K562 (cell line): ENCODE measurements around the gene TFEB. TPM values are rescaled to one million over a fixed set of nuclear protein-coding genes. Genes with fewer than 3 reads are reported as not detected.

Experiments used
- ATAC-seq: fragments of 200-7000 bp; cut with Tn5 transposase; 3 replicates; pipeline ENCODE4 v1.9.1; 2020; ENCODE audit warnings: moderate library complexity
- BruUV-seq: library from RNA; stranded (reverse); fragments of 400-500 nt; replicated peaks from 2 replicates; lab custom pipeline; 2021; lab: Mats Ljungman, UMichigan
- CTCF ChIA-PET: fragments of 300-600 bp; formaldehyde crosslinking; extraction: SDS; loops from one replicate; lab custom pipeline; 2021; ENCODE audit warnings: low intra/inter-chr PET ratio; lab: Yijun Ruan, JAX
- POLR2A ChIA-PET: fragments of 300-600, 350-650 bp; sonication (Branson Sonifier 250); formaldehyde crosslinking; extraction: SDS; loops from one replicate; lab custom pipeline; 2021; ENCODE audit warnings: antibody characterized with exemption, inconsistent platforms; lab: Yijun Ruan, JAX
- DNase-seq, 4 experiments: peaks; one replicate each; pipeline versions ENCODE4 v3.0.0 to v3.0.0-alpha.2; 2011 to 2018; ENCODE audit warnings: low spot score in 3 of 4, mixed read lengths in 3 of 4; ENCODE audit errors: extremely low read depth in 1 of 4
- FAIRE-seq: peaks from 2 replicates; lab custom pipeline; 2011; peaks lifted over from hg19 to GRCh38; lab: Jason Lieb, UNC
- H2AFZ ChIP-seq: 2 replicates; pipeline ENCODE4 v1.6.0; 2011; ENCODE audit warnings: low read depth, low read length, control low read depth, inconsistent platforms
- H3K27ac ChIP-seq: fragments of 200-600 bp; 3 replicates; pipeline ENCODE4 v1.8.0; 2011; ENCODE audit warnings: low read depth, mild to moderate bottlenecking, control low read depth, inconsistent platforms, low read length, moderate library complexity, mixed read lengths; ENCODE audit errors: extremely low read depth
- H3K27me3 ChIP-seq, 2 experiments: fragments of 300-600 bp in 1 of 2; 2 replicates in 1 of 2; 3 replicates in 1 of 2; pipeline versions ENCODE4 v1.6.0 to v1.8.0; 2011; ENCODE audit warnings: inconsistent platforms in 2 of 2, low read length in 2 of 2, mild to moderate bottlenecking in 1 of 2, mixed read lengths in 1 of 2, moderate library complexity in 1 of 2; ENCODE audit not compliant: control insufficient read depth in 2 of 2, insufficient read depth in 2 of 2
- H3K36me3 ChIP-seq: fragments of 300-600 bp; 3 replicates; pipeline ENCODE4 v1.8.0; 2011; ENCODE audit warnings: mild to moderate bottlenecking, low read length, inconsistent platforms; ENCODE audit not compliant: control insufficient read depth, insufficient read depth
- H3K4me1 ChIP-seq, 2 experiments: fragments of 200-600 bp in 1 of 2; replicated peaks in 1 of 2; 2 replicates in 1 of 2; 3 replicates in 1 of 2; pipeline versions ENCODE4 v1.5.1 to v1.8.0; 2011; ENCODE audit warnings: inconsistent platforms in 2 of 2, low read length in 2 of 2, mild to moderate bottlenecking in 1 of 2, mixed read lengths in 1 of 2, moderate library complexity in 1 of 2; ENCODE audit not compliant: control insufficient read depth in 2 of 2, insufficient read depth in 2 of 2
- H3K4me2 ChIP-seq: 2 replicates; pipeline ENCODE4 v1.6.1; 2011; ENCODE audit warnings: low read length, control low read depth, inconsistent platforms, mixed read lengths; ENCODE audit not compliant: insufficient read depth
- H3K4me3 ChIP-seq: fragments of 200-600 bp; sonication (generic), shearing (Covaris generic); 2 replicates; pipeline ENCODE4 v1.5.1; 2016; ENCODE audit warnings: control low read depth, inconsistent platforms
- H3K79me2 ChIP-seq: fragments of 200-600 bp; 3 replicates; pipeline ENCODE4 v1.8.0; 2011; ENCODE audit warnings: low read length, inconsistent platforms; ENCODE audit not compliant: control insufficient read depth, insufficient read depth
- H3K9ac ChIP-seq, 2 experiments: 2 replicates each; pipeline versions ENCODE4 v1.6.0 to v1.6.1; 2011; ENCODE audit warnings: low read depth in 2 of 2, low read length in 2 of 2, control low read depth in 1 of 2, inconsistent platforms in 1 of 2, mild to moderate bottlenecking in 1 of 2, mixed read lengths in 1 of 2; ENCODE audit not compliant: insufficient read depth in 1 of 2
- H3K9me1 ChIP-seq: one replicate; pipeline ENCODE4 v1.6.0; 2011; ENCODE audit warnings: inconsistent platforms, mild to moderate bottlenecking, low read length, moderate library complexity; ENCODE audit not compliant: control insufficient read depth, insufficient read depth
- H3K9me3 ChIP-seq: replicated peaks from 2 replicates; pipeline ENCODE4 v1.5.1; 2011; ENCODE audit warnings: low read depth, low read length, inconsistent platforms; ENCODE audit not compliant: control insufficient read depth, insufficient read depth
- H4K20me1 ChIP-seq: replicated peaks from 2 replicates; pipeline ENCODE4 v1.6.1; 2011; ENCODE audit warnings: low read length, inconsistent platforms, mixed read lengths; ENCODE audit not compliant: control insufficient read depth, insufficient read depth
- HDAC1 ChIP-seq, 2 experiments: fragments of 450-650 bp; IDR thresholded peaks; 2 replicates each; pipeline ENCODE4 v1.6.1; 2016 to 2017; ENCODE audit warnings: inconsistent platforms in 1 of 2, mild to moderate bottlenecking in 1 of 2, moderate library complexity in 1 of 2
- HDAC2 ChIP-seq: fragments of 450-650 bp; IDR thresholded peaks from 2 replicates; pipeline ENCODE4 v1.6.1; 2016; ENCODE audit warnings: mild to moderate bottlenecking
- TEAD4 ChIP-seq, 2 experiments: sonication (generic) in 1 of 2; formaldehyde crosslinking in 1 of 2; IDR thresholded peaks; 2 replicates each; pipeline versions ENCODE4 v1.6.1 to v1.8.0; 2012 to 2022; ENCODE audit warnings: borderline replicate concordance in 1 of 2, inconsistent platforms in 1 of 2, low read length in 1 of 2, mild to moderate bottlenecking in 1 of 2, missing genetic modification reagents in 1 of 2
- ZFP36 ChIP-seq: fragments of 150-350 bp; IDR thresholded peaks from 2 replicates; pipeline ENCODE4 v1.6.1; 2018; ENCODE audit warnings: low read length, low read depth; ENCODE audit not compliant: partially characterized antibody
- ZFX ChIP-seq: sonication (generic); formaldehyde crosslinking; IDR thresholded peaks from 2 replicates; pipeline ENCODE4 v1.8.0; 2022; ENCODE audit warnings: mild to moderate bottlenecking, missing genetic modification reagents, moderate library complexity
- ZNF764 ChIP-seq: fragments of 250-450 bp; sonication (Bioruptor Pico); IDR thresholded peaks from 2 replicates; pipeline ENCODE4 v1.4.0; 2020; ENCODE audit warnings: low read depth, mild to moderate bottlenecking, moderate library complexity
- WGBS: fragments of 100-300 bp; shearing (Covaris generic); methylation state at CpG from one replicate; pipeline ENCODE4 v1.1.6; 2016; ENCODE audit warnings: low coverage, mixed read lengths; ENCODE audit not compliant: insufficient coverage; ENCODE audit errors: missing lambda C conversion rate; 5-methylcytosine and 5-hydroxymethylcytosine counted together
- in situ Hi-C: fragments of 300-500 bp; cut with MboI; formaldehyde crosslinking; loops from 4 replicates; pipeline ENCODE4 v1.15.0; 2018; ENCODE audit warnings: inconsistent platforms, mixed read lengths
- intact Hi-C: fragments of 100-400 bp; cut with micrococcal nuclease; formaldehyde crosslinking; loops from 2 replicates; pipeline ENCODE4 v1.14.2; 2022
- polyA plus RNA-seq, 8 experiments: library from polyadenylated mRNA; depleted of rRNA in 4 of 8; stranded (reverse) in 5 of 8; unstranded in 3 of 8; fragments of >200 nt; fragmentation: Nextera tagmentation in 2 of 8; fragmentation: Illumina TruSeq in 1 of 8; extraction: Ambion mirVana in 2 of 8; extraction: Trizol in 1 of 8; gene quantifications; 2 replicates each; pipeline versions ENCODE4 v1.2.1 to v1.2.3, GENCODE V29; 2011 to 2014; ENCODE audit warnings: inconsistent platforms in 1 of 8, missing spikeins in 1 of 8
- total RNA-seq, 7 experiments: library from RNA; depleted of rRNA in 6 of 7; stranded (reverse); fragments of >200 nt in 6 of 7; fragmentation: Illumina TruSeq in 2 of 7; extraction: Trizol in 2 of 7; gene quantifications; 2 replicates each; pipeline versions ENCODE4 v1.2.1 to v1.2.3, GENCODE V29; 2011 to 2021; ENCODE audit warnings: low replicate concordance in 1 of 7
- TF ChIP-seq, protein P1 (sequence below): fragments of 250-450 bp; sonication (Bioruptor Pico); IDR thresholded peaks from 2 replicates; pipeline ENCODE4 v1.9.0; 2021; ENCODE audit warnings: mild to moderate bottlenecking, inconsistent platforms
- TF ChIP-seq, protein P2 (sequence below): sonication (generic); formaldehyde crosslinking; IDR thresholded peaks from 2 replicates; pipeline ENCODE4 v1.8.1; 2023; ENCODE audit warnings: mild to moderate bottlenecking, missing genetic modification reagents

Gene TFEB
- total and polyA plus RNA-seq, 9 of the 15 experiments (the other 6 are each of a cell fraction or from before 2014, with no cell fraction given): 0.04 to 4.7 (median 2.0) TPM

DNA sequence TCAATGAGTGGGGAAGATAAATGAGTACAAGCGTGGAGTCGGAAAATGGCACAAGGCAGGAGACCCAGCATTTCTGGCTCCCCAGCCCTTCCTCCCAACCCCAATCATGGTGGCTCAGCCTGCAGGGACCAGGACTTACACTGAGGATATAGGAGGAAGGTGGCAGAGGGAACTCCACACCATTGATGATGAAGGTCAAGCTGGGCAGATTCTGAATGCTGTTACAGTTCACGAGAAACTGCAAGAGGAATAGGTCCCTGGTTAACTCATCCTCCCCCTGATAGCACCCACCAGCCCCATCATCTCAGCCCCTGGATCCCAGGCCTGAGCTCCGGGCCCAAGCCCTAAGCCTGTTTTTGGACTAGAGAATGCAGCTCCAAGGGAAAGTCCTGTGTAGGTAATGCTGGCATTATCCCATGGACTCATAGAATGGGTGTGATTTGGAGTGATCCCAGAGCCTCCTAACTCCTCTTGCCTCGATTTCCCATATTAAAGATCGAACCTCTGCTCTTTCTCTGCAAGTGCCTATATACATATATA, 2.3 kb upstream of the TFEB start:
- Histone ChIP-seq H3K27me3 (peaks cover 20 to 43% of the 10 kb centered on the region in 2 experiments; a peak in 4 of 5 replicates), H2AFZ (no peak overlapping the region), H3K36me3 (no peaks in the 10 kb centered on the region)
- in situ Hi-C loops: loop anchor here (5.0 kb wide), 1 partner anchor 35 kb away; no protein-coding TSS in a partner anchor
- FAIRE-seq: no peak
- no peak for TF ChIP-seq ZFX
- TF ChIP-seq, all 486 proteins: peak for 0
- no peak overlapping the region for H3K27ac ChIP-seq
- H3K4me2 ChIP-seq: no peak overlapping the region
- H4K20me1 ChIP-seq: no peaks in the 10 kb centered on the region; the same call in none of the 2 replicates
- no peak for DNase-seq
- H3K9ac ChIP-seq: no peak overlapping the region
- WGBS: 13% methylated on average over 6 of the region's 6 CpGs
- peaks cover 5 to 34% of the 10 kb centered on the region in 2 experiments for H3K4me1 ChIP-seq
- CTCF ChIA-PET: no interaction called here
- no peak for ATAC-seq
- H3K9me3 ChIP-seq: no peaks in the 10 kb centered on the region
- H3K79me2 ChIP-seq: no peaks in the 10 kb centered on the region
- no TSS peak for BruUV-seq
- H3K9me1 ChIP-seq: no peaks in the 10 kb centered on the region
- intact Hi-C loops: no loop called here
- POLR2A ChIA-PET: interaction anchor here (0.9 to 1.9 kb wide), 2 partner anchors 11 to 50 kb away, joined by 4 read pairs; partner anchors contain the start of gene TOMM6
- no peak overlapping the region for H3K4me3 ChIP-seq

- no peak for FAIRE-seq
- WGBS: 33% methylated on average over 13 of the region's 13 CpGs
- intact Hi-C loops: no loop called here
- TF ChIP-seq ZNF764 (CRISPR knock-in tag) (no peak), ZFP36 (peak; percentile 67), TEAD4 (IDR thresholded peaks at IDR 0.05; ENCODE audit: low read length) (no peak), TEAD4 (CRISPR knock-in tag; IDR thresholded peaks at IDR 0.05; ENCODE audit: borderline replicate concordance) (0 out of 2 replicates have a peak, but pooled peaks have one; percentile 25), HDAC2 (0 out of 2 replicates have a peak, but pooled peaks have one; percentile 24), HDAC1 (IDR thresholded peaks at IDR 0.05) (no peak)
- TF ChIP-seq, protein P1, sequence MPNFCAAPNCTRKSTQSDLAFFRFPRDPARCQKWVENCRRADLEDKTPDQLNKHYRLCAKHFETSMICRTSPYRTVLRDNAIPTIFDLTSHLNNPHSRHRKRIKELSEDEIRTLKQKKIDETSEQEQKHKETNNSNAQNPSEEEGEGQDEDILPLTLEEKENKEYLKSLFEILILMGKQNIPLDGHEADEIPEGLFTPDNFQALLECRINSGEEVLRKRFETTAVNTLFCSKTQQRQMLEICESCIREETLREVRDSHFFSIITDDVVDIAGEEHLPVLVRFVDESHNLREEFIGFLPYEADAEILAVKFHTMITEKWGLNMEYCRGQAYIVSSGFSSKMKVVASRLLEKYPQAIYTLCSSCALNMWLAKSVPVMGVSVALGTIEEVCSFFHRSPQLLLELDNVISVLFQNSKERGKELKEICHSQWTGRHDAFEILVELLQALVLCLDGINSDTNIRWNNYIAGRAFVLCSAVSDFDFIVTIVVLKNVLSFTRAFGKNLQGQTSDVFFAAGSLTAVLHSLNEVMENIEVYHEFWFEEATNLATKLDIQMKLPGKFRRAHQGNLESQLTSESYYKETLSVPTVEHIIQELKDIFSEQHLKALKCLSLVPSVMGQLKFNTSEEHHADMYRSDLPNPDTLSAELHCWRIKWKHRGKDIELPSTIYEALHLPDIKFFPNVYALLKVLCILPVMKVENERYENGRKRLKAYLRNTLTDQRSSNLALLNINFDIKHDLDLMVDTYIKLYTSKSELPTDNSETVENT (CRISPR knock-in tag): no peak
- TF ChIP-seq, protein P2, sequence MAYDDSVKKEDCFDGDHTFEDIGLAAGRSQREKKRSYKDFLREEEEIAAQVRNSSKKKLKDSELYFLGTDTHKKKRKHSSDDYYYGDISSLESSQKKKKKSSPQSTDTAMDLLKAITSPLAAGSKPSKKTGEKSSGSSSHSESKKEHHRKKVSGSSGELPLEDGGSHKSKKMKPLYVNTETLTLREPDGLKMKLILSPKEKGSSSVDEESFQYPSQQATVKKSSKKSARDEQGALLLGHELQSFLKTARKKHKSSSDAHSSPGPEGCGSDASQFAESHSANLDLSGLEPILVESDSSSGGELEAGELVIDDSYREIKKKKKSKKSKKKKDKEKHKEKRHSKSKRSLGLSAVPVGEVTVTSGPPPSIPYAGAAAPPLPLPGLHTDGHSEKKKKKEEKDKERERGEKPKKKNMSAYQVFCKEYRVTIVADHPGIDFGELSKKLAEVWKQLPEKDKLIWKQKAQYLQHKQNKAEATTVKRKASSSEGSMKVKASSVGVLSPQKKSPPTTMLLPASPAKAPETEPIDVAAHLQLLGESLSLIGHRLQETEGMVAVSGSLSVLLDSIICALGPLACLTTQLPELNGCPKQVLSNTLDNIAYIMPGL (CRISPR knock-in tag): no peak
These were observed 1.6 kb upstream of the TFEB start for GRCh38 chr6:41736800-41737555.

More at GRCh38 chr6:41736800-41737555, 1.6 kb upstream of the TFEB start:
- Histone ChIP-seq H4K20me1 (no peaks in the 10 kb centered on the region; the same call in none of the 2 replicates), H3K27ac (no peak overlapping the region), H2AFZ (peak overlapping the region; percentile 56; the same call in 1 of the 2 replicates), H3K4me2 (no peak overlapping the region), H3K27me3 (peaks cover 15 to 37% of the 10 kb centered on the region in 2 experiments; a peak in 4 of 5 replicates), H3K4me1 (peaks cover 5 to 31% of the 10 kb centered on the region in 2 experiments), H3K9me3 (no peaks in the 10 kb centered on the region), H3K36me3 (no peaks in the 10 kb centered on the region), H3K9me1 (no peaks in the 10 kb centered on the region), H3K4me3 (no peak overlapping the region), H3K9ac (peak overlapping the region in 1 of 2 experiments; percentile 74; a peak in 2 of 4 replicates), H3K79me2 (no peaks in the 10 kb centered on the region)
- POLR2A ChIA-PET: no interaction called here
- DNase-seq (no peak), ATAC-seq (no peak)
- no TSS peak for BruUV-seq
- CTCF ChIA-PET: interaction anchor here (2.2 kb wide), 1 partner anchor 42 kb away, joined by 13 read pairs; the partner anchor contains the start of gene FRS3
- in situ Hi-C loops: loop anchor here (5.0 kb wide), 1 partner anchor 35 kb away; no protein-coding TSS in a partner anchor
